ENCODE measurements around the gene TENM4. TPM values are rescaled to one million over a fixed set of nuclear protein-coding genes. Genes with fewer than 3 reads are reported as not detected.

TENM4 gene
- total RNA-seq, 1 donor from 2014 or later, result 46.6 TPM

- DNase-seq (ENCODE audit: low spot score), result no peak
Measured at GRCh38 chr11:79309407-79309806, 131.4 kb downstream of the TENM4 start.

GRCh38 chr11:79308429-79308828 lies 132.4 kb downstream of the TENM4 start:
- DNase-seq (ENCODE audit: low spot score), result no peak

- no peak for DNase-seq (ENCODE audit: low spot score)
Measured at GRCh38 chr11:79304599-79305212, 136.1 kb downstream of the TENM4 start.

- DNase-seq (ENCODE audit: low spot score), result no peak
Measured at GRCh38 chr11:79296141-79296540, 144.7 kb downstream of the TENM4 start.

- no peak for DNase-seq (ENCODE audit: low spot score)
Measured at GRCh38 chr11:79294845-79295731, 145.7 kb downstream of the TENM4 start.

GRCh38 chr11:79291948-79292347 lies 148.9 kb downstream of the TENM4 start:
- no peak for DNase-seq (ENCODE audit: low spot score)

- no peak for DNase-seq (ENCODE audit: low spot score)
Measured at GRCh38 chr11:79290761-79291160, 150.1 kb downstream of the TENM4 start.

- DNase-seq (ENCODE audit: low spot score), result no peak
Measured at GRCh38 chr11:79287952-79288351, 152.9 kb downstream of the TENM4 start.

GRCh38 chr11:79285756-79286155 lies 155.1 kb downstream of the TENM4 start:
- DNase-seq (ENCODE audit: low spot score), result no peak

- DNase-seq (ENCODE audit: low spot score), result no peak
Measured at GRCh38 chr11:79276736-79277325, 164.0 kb downstream of the TENM4 start.

GRCh38 chr11:79274636-79275331 lies 166.0 kb downstream of the TENM4 start:
- DNase-seq (ENCODE audit: low spot score), result no peak

- no peak for DNase-seq (ENCODE audit: low spot score)
Measured at GRCh38 chr11:79273781-79274180, 167.0 kb downstream of the TENM4 start.

- no peak for DNase-seq (ENCODE audit: low spot score)
Measured at GRCh38 chr11:79269611-79270307, 171.1 kb downstream of the TENM4 start.

- no peak for DNase-seq (ENCODE audit: low spot score)
Measured at GRCh38 chr11:79266396-79266795, 174.4 kb downstream of the TENM4 start.

- no peak for DNase-seq (ENCODE audit: low spot score)
Measured at GRCh38 chr11:79265756-79266322, 175.0 kb downstream of the TENM4 start.

- DNase-seq (ENCODE audit: low spot score), result no peak
Measured at GRCh38 chr11:79264284-79264683, 176.5 kb downstream of the TENM4 start.

GRCh38 chr11:79263001-79263400 lies 177.8 kb downstream of the TENM4 start:
- DNase-seq (ENCODE audit: low spot score), result no peak

- no peak for DNase-seq (ENCODE audit: low spot score)
Measured at GRCh38 chr11:79262221-79262620, 178.6 kb downstream of the TENM4 start.

- DNase-seq (ENCODE audit: low spot score), result no peak
Measured at GRCh38 chr11:79261684-79262083, 179.1 kb downstream of the TENM4 start.

- DNase-seq (ENCODE audit: low spot score), result no peak
Measured at GRCh38 chr11:79259800-79260199, 181.0 kb downstream of the TENM4 start.

GRCh38 chr11:79258576-79258975 lies 182.3 kb downstream of the TENM4 start:
- no peak for DNase-seq (ENCODE audit: low spot score)
